RWPE1 (cell line): ENCODE data around the gene OMG.
"Not testable (repeated sequence)": the region's sequence is repeated elsewhere in the genome, so short reads cannot be mapped to it uniquely, and the experiment has no call there.

Experiments used
- CTCF ChIA-PET: fragments of 350-600 bp; sonication (Branson Sonifier 250); formaldehyde crosslinking; extraction: SDS; loops from one replicate; lab custom pipeline; 2021; lab: Yijun Ruan, JAX
- POLR2A ChIA-PET: fragments of 400-600 bp; formaldehyde crosslinking; extraction: SDS; loops from one replicate; lab custom pipeline; 2020; ENCODE audit warnings: antibody characterized with exemption; ENCODE audit not compliant: low non-redundant PET; lab: Yijun Ruan, JAX
- DNase-seq: peaks from one replicate; pipeline ENCODE4 v3.0.0; 2012; ENCODE audit warnings: low spot score
- H3K27ac ChIP-seq: fragments of 450-650 bp; 2 replicates; pipeline ENCODE4 v1.5.1; 2017
- TF ChIP-seq, protein P1 (sequence below): fragments of 450-650 bp; conservative IDR thresholded peaks from 2 replicates; pipeline ENCODE4 v1.5.1; 2017; ENCODE audit warnings: low read depth, mild to moderate bottlenecking

OMG gene, protein sequence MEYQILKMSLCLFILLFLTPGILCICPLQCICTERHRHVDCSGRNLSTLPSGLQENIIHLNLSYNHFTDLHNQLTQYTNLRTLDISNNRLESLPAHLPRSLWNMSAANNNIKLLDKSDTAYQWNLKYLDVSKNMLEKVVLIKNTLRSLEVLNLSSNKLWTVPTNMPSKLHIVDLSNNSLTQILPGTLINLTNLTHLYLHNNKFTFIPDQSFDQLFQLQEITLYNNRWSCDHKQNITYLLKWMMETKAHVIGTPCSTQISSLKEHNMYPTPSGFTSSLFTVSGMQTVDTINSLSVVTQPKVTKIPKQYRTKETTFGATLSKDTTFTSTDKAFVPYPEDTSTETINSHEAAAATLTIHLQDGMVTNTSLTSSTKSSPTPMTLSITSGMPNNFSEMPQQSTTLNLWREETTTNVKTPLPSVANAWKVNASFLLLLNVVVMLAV

DNA sequence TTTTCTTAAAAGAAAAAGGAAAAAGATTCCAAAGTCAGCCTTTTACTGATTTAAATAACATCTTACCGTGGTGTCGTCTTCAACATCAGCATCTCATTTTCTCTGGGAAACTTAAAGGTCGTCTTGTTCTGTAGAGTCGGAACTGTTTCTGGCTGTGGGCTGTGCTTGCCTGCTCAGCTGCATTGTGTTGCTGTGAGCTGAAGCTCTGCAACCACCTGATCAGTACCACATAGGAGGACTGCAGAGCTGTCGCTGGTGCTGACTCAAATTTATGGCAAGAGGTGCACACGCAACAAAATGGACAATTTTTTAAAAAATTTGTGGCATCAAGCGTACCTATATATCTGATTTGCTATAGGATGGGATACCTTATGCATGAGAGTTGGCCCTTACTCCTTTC, at the start of gene OMG:
TSS of gene OMG (minus strand) at position 150 of the 400 bp plus-strand sequence. CDS start 908 bp downstream, outside the sequence.
- DNase-seq: no peak
- CTCF ChIA-PET: no interaction called here
- no peak within 1 kb of the TSS for H3K27ac ChIP-seq
- POLR2A ChIA-PET: no interaction called here
- TF ChIP-seq, protein P1, sequence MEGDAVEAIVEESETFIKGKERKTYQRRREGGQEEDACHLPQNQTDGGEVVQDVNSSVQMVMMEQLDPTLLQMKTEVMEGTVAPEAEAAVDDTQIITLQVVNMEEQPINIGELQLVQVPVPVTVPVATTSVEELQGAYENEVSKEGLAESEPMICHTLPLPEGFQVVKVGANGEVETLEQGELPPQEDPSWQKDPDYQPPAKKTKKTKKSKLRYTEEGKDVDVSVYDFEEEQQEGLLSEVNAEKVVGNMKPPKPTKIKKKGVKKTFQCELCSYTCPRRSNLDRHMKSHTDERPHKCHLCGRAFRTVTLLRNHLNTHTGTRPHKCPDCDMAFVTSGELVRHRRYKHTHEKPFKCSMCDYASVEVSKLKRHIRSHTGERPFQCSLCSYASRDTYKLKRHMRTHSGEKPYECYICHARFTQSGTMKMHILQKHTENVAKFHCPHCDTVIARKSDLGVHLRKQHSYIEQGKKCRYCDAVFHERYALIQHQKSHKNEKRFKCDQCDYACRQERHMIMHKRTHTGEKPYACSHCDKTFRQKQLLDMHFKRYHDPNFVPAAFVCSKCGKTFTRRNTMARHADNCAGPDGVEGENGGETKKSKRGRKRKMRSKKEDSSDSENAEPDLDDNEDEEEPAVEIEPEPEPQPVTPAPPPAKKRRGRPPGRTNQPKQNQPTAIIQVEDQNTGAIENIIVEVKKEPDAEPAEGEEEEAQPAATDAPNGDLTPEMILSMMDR: no peak

DNA sequence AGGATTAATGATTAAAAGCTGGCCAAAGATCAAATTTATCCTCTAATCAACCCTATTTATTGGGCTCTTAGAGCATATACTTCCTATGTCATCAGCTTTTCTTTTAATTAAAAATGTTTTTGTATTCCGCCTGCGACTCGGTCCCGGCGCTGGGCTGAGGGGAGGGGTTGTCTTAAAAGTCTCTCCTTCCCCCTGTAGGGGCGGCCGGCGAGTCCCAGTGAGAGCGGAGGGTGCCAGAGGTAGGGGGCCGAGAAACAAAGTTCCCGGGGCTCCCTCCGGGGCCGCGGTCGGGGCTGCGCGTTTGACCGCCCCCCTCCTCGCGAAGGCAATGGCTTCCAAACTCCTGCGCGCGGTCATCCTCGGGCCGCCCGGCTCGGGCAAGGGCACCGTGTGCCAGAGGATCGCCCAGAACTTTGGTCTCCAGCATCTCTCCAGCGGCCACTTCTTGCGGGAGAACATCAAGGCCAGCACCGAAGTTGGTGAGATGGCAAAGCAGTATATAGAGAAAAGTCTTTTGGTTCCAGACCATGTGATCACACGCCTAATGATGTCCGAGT, 48.2 kb upstream of the OMG start:
- H3K27ac ChIP-seq, DNase-seq, POLR2A ChIA-PET, CTCF ChIA-PET: not testable (repeated sequence)

DNA sequence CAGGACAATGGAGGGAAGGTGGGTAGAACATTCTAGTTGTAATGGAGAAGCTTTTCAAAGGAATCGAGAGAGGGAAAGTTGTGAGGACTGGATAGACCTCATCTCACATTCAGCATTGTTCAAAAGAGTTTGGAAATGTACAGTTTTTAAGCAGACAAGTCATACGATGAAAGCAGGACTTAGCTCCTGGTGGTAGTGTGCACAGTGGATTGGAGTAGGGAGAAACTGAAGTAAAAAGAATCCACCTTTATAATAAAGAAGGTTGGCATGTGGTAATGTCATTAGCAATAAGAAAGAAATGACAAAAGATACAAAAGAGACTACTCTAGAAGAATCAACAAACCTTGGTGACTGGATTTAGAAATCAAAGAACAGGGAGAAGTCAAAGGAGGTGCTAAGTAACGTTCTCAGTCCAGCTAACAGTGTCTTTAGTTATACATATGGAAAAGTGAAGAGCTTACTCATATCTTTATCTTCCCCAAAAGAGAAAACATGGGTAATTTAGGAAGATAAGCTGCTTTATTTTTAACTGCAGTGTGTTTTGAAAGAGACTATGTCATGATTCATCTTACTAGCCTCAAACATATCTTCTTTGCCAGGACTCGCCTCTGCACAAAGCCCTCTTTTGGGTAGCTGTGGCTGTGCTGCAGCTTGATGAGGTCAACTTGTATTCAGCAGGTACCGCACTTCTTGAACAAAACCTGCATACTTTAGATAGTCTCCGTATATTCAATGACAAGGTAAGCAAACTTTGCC, 43.0 kb upstream of the OMG start:
- TF ChIP-seq, protein P1: no peak
- POLR2A ChIA-PET: no interaction called here
- CTCF ChIA-PET: interaction anchor here (0.7 kb wide), 1 partner anchor 186 kb away, joined by 3 read pairs; no protein-coding TSS in a partner anchor
- peak; percentile 35 for DNase-seq
- no peak overlapping the region for H3K27ac ChIP-seq

DNA sequence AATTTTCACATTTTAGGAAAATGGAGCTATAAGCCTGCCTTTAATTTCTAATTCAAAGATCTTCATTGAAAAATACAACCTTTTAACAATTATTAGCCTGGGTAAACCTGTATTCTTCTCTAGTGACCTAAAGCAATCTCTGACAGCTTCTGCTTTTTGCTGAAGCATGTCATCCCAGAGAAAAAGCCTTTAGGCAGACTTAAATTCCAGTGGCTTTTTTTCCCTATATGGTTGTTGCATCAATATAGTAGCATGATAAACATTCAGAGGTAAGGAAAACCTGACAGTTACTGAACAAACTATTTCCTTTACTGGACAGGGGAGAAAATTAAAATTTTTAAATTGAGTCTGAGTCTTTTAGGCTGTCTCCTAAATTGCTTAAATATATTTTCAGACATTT, 32.2 kb upstream of the OMG start:
- ChIA-PET CTCF (interaction anchor here (0.6 kb wide), 1 partner anchor 590 kb away, joined by 3 read pairs; no protein-coding TSS in a partner anchor), POLR2A (no interaction called here)
- DNase-seq: no peak
- TF ChIP-seq, protein P1: no peak
- no peak overlapping the region for H3K27ac ChIP-seq

DNA sequence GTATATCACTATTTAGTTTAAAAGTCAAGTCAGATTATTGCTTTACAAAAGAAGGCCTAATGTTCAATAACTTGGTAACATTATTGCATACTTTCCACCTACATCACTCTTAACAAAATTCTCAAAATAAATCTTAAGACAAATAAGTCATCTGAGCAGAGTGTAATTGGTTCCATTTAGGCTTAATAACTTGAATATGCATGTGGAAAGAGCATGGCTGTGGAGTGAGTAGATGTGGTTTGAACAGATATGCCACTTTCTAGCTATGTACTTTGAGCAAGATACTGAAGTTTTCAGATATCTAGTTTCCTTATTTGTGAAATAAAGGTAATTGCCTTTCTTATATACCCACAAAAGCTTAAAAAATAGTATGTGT, 31.1 kb upstream of the OMG start:
- CTCF ChIA-PET: no interaction called here
- TF ChIP-seq, protein P1: no peak
- H3K27ac ChIP-seq: no peak overlapping the region
- POLR2A ChIA-PET: interaction anchor here (0.5 kb wide), 1 partner anchor 432 kb away, joined by 4 read pairs; no protein-coding TSS in a partner anchor
- DNase-seq: no peak

DNA sequence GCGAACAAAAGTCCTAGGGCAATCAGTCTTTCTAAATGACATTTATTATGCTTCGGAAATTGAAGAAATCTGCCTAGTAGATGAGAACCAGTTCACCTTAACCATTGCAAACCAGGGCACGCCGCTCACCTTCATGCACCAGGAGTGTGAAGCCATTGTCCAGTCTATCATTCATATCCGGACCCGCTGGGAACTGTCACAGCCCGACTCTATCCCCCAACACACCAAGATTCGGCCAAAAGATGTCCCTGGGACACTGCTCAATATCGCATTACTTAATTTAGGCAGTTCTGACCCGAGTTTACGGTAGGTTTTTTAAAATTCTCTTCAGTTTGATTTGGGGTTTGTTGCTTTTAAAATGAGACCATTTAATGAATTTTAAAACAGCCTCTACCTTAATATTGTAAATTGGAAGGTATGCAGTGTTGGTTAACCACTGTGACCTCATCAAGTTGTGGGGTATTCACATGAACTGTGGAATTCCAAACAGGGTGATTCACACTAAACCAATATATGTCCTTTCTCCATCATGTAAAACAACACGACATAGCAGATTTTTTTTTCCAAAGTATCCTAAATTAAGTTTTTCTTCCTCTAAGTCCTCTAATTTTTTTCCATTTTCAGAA, 30.6 kb upstream of the OMG start:
- peak; percentile 57 for DNase-seq
- TF ChIP-seq, protein P1: no peak
- CTCF ChIA-PET: no interaction called here
- H3K27ac ChIP-seq: no peak overlapping the region
- POLR2A ChIA-PET: interaction anchor here (0.5 kb wide), 1 partner anchor 432 kb away, joined by 4 read pairs; no protein-coding TSS in a partner anchor
